ENCODE measurements around the gene TNK2.

Gene TNK2

GRCh38 chr3:195896361-195897080, 11.8 kb downstream of the TNK2 start (continued):
- TF ChIP-seq PATZ1 (tag by site-specific recombination; IDR thresholded peaks at IDR 0.05) (0 out of 2 replicates have a peak, but pooled peaks have one; percentile 37), ZEB2 (tag by site-specific recombination; IDR thresholded peaks at IDR 0.05) (peak; percentile 41; the same call in 1 of the 2 replicates), BCL11B (tag by site-specific recombination; IDR thresholded peaks at IDR 0.05; ENCODE audit: low read depth) (no peak), ZNF555 (tag by site-specific recombination; conservative IDR thresholded peaks at IDR 0.05) (no peak), ZNF785 (tag by site-specific recombination; IDR thresholded peaks at IDR 0.05) (no peak), ZNF514 (tag by site-specific recombination; IDR thresholded peaks at IDR 0.05) (no peak), GLIS1 (tag by site-specific recombination; IDR thresholded peaks at IDR 0.05) (0 out of 2 replicates have a peak, but pooled peaks have one; percentile 33), ZNF571 (tag by site-specific recombination; IDR thresholded peaks at IDR 0.05) (no peak), ZNF394 (tag by site-specific recombination; IDR thresholded peaks at IDR 0.05; ENCODE audit: borderline replicate concordance) (peak; percentile 78; the same call in 1 of the 2 replicates), ZBTB49 (tag by site-specific recombination; IDR thresholded peaks at IDR 0.05; ENCODE audit: low read depth) (no peak), ZNF654 (tag by site-specific recombination; IDR thresholded peaks at IDR 0.05; ENCODE audit: low read depth) (no peak), SETDB1 (IDR thresholded peaks at IDR 0.05; ENCODE audit: insufficient read length, low read length) (no peak), REST (tag by site-specific recombination; IDR thresholded peaks at IDR 0.05) (peak; percentile 65), ZNF600 (tag by site-specific recombination; IDR thresholded peaks at IDR 0.05) (peak; percentile 97)

- peaks cover 12% of the 10 kb centered on the region; the same call in 1 of the 2 replicates for H3K4me1 ChIP-seq (ENCODE audit: control insufficient read depth, insufficient read depth, low read length)
- ChIA-PET CTCF (interaction anchor here (0.6 to 3.9 kb wide), 6 partner anchors 10 to 93 kb away, joined by 3 to 37 read pairs (median 20); no protein-coding TSS in a partner anchor), POLR2A (interaction anchor here (0.9 to 1.1 kb wide), 2 partner anchors 13 to 19 kb away, joined by 3 to 4 read pairs; no protein-coding TSS in a partner anchor)
- H3K4me3 ChIP-seq (ENCODE audit: low read depth, low read length): peak overlapping the region; percentile 58
- H3K27ac ChIP-seq (ENCODE audit: extremely low read depth, low read depth, low read length): peak overlapping the region; percentile 38; the same call in 1 of the 2 replicates
- H3K9me3 ChIP-seq (ENCODE audit: control insufficient read depth, insufficient read depth, low read depth, low read length): no peaks in the 10 kb centered on the region
- H3K36me3 ChIP-seq (ENCODE audit: control insufficient read depth in 2 of 2, insufficient read depth in 1 of 2, low read length in 2 of 2): peaks cover 0 to 5% of the 10 kb centered on the region in 2 experiments; a peak in 1 of 3 replicates
- no peak for TF ChIP-seq YY2 (tag by site-specific recombination; IDR thresholded peaks at IDR 0.05)
- TF ChIP-seq ZSCAN23 (tag by site-specific recombination; IDR thresholded peaks at IDR 0.05): no peak
- no peak for TF ChIP-seq ZBTB10 (tag by site-specific recombination; IDR thresholded peaks at IDR 0.05)
- 0 out of 2 replicates have a peak, but pooled peaks have one; percentile 63 for TF ChIP-seq ZNF335 (tag by site-specific recombination; conservative IDR thresholded peaks at IDR 0.05)
- TF ChIP-seq ZBTB20 (tag by site-specific recombination; IDR thresholded peaks at IDR 0.05): peak; percentile 96
- TF ChIP-seq ZBTB6 (tag by site-specific recombination; IDR thresholded peaks at IDR 0.05): no peak
- TF ChIP-seq ZXDB (tag by site-specific recombination; IDR thresholded peaks at IDR 0.05): no peak
- no peak for TF ChIP-seq PRDM1 (tag by site-specific recombination; IDR thresholded peaks at IDR 0.05)
Observed at GRCh38 chr3:195895861-195896360, 12.4 kb downstream of the TNK2 start.

Data from HEK293 (cell line).